NCI-H526 (cell line): ENCODE results near the gene PARVG.

Source experiments
- DNase-seq, 2 experiments: peaks; one replicate each; lab custom pipeline; 2025; lab: John Stamatoyannopoulos, UW

Gene PARVG

DNA sequence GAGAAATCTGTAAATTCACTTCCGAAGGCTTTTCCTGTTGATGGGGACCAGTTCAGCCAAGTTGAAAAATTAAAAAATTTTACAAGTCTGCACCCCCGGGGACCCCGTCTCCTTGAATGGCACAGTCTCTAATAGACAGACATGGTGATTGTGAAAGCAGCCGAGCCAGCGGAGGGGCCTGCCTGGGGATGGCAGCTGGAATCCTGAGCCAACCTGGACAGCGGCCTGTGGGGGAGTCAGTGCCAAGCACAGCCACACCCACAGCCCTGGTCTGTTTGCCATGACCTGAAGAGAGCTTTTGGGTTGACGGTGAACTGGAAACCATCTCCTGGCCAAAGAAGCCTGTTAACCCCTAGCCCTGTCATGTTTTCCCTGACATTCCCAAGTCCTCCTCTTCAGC lies 64.7 kb downstream of the PARVG start:
- DNase-seq: no peak

DNA sequence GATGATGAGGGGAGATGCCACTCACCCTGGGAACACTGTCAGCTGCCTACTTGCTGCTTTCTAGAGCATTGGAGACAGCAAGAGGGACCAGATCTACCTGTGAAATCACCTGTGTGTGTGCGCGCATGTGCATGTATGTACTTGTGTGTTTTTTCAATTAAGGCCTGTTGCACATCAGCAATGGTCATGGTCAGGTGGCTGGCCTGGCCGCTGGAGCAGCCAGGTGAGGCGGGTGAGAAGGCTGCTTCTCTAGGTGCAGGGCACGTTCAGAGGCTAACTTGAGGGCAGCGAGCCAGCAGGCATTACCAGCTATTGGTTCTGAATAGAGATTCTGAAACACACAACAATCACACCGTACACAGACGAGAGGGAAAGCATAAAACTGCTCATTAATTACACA lies 65.1 kb downstream of the PARVG start:
- DNase-seq: no peak

DNA sequence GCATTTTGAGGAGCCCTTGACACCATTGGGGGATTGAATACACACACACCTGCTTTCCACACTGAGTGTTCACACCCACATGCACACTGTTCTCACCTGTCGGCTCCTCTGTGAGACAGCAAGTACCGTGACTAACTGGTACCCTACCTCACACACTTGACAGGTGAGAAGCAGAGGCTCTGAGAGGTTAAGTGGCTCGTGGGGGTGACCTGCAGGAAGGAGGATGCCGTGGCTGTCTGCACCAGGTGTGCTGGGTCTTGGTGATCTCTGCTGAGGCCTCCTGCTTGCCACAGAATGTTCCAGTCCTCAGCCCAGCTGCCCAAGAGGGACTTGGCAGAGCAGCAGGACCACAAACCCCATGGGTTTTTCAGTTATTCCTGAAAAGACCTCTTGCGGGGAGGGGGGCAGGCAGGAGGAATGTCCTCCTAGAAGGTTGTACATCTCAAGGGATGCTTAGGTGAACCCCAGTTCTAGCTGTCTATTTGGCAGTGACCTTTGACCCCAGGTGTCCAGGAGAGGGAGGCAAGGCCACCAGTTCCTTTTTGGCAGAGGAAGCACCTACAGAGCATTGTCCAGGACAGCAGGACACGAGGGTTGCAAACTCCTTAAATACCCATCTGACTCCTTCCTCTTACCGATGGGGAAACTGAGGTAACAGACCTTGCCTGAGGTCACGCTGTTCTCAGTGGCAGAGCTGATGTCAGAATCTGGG lies 66.0 kb downstream of the PARVG start:
- DNase-seq: no peak

DNA sequence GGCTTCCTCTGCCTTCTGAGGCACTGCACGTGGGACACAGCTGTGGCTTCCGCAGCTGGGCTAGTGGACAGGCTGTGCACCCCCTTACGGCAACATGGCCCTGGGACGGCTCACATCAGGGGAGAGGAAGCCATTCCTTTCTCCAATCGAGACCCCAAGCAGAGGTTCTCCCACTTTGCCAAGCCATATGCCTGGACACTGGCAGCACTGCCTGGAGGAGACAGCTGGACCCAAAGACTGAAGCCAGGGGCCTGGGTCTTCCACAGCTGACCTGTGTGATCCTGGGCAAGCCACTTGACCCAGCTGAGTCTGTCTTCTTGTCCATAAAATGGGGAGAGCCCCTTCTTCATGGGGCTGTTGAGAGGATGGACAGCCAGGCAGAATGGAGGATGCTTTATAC lies 66.6 kb downstream of the PARVG start:
- no peak for DNase-seq

DNA sequence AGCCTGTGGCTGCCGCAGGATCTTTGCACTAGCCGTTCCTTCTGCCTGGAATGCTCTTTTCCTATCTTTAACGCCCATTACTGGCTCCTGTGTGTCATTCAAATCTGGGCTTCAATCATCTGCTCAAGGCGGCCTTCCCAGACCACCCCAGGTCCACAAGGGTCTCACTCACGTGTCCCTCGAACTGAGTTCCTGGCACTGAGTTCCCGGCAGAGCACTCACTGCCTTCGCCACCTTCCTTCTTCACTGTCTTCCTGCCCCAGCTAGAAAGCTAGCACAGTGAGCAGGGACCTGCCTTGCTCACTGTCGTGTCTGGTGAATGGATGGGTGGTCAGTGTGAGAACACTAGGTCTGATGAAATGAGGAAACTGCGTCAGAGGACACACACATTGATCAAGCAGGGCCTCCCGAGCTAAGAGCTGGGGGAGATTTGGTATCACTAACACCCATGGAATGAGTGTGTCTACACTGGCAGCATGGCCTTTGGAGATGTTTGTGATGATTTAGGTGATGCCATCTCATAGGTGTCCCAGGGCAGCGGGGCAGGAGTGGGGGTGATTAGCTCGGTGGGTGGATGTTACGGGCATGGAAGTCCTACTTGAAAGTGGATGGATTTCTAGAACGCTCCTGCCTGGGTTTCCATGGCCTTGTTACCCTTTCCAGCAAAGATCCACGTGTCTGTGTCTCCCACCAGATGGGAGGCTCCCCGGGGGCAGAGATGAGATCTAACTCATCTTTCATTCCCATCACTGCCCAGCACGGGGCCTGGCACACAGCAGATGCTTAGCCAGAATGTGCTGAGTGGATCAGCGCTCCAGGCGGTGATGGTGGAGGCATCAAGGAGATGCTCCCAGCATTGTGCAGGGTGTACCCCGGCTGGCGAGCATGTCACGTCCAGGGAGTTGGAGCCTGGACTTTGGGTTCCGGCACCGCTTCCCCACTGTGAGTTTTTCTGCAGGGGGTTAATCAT lies 67.5 kb downstream of the PARVG start:
- DNase-seq: no peak

DNA sequence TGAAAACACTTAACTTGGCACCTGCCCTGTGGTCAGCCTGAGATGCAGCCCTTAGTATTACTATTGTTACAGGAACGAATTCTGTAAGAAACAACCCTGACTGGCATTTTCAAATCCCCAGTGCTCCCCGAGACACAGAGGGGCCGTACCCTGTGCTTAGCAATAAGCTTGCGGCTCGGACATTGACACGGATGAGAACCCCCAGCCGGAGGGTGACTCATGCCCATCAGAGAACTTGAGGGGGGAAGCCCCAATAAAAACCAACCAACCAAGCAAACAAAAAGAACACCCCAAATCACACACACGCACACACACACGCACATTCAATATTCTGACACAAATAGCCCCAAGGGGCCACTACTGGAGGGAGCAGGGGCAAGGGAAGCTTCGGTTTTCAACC lies 68.2 kb downstream of the PARVG start:
- no peak for DNase-seq

DNA sequence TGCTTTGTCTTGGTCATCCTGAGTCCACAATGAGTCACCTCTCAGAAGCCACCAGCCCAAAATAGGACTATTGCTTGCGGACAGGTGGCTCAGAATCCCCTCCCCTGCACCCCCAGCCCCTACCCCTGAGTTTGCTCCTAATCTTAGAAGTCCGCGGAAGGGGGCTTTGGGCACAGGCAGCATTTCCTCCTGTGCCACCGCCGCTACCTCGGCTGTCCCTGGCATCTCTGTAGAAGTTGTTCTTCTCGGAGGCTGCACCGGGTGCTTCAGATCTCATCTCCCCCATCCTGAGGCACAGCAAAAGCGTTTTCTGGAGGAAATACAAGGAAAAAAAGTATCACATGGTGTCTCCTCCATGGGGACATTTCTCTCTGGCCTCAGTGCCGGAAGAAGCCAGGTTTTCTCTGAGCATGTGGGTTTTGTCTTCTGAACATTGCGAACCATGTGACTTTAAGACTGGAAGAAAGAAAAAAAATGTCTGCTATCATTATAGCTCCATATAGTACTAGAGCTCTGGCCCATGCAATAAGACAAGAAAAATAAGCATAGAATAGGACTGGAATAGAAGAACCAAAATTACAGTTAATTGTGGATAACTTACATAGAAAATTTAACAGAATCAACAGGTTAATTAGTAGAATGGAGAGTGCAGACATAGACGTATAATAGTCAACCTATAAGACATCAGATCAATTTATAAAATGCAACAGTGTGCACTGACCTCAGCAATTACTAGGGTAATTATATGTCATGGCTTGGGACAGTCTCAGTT lies 68.8 kb downstream of the PARVG start:
- no peak for DNase-seq

DNA sequence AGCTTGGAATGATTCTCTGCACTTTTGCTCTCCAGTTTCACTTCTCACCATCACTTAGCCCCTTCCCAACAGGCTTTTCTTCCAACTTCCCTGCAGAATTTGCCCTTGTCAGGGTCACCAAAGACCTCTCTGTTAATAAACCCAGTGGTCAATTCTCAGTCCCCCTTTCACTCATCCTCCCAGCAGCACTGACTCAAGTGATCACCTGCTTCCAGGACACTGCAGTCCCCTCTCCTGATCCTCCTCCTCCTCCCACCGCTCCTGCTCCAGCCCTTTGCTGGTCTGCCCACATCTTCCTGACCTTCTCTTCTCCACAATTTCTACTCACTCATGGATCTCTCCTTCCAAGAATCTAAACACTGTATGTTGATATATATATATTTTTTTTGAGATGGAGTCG lies 74.1 kb downstream of the PARVG start:
- DNase-seq: no peak

DNA sequence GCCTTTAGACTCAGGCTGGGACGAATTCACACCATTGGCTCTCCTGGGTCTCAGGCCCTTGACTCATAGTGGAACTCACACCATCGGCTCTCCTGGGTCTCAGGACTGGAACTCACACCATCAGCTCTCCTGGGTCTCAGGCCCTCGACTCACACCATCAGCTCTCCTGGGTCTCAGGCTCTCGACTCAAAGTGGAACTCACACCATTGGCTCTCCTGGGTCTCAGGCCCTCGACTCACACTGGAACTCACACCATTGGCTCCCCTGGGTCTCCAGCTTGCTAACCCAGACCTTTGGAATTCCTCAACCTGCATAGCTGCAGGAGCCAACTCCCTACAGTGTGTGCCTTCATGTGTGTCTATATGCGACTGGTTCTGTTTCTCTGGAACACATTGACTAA lies 75.4 kb downstream of the PARVG start:
- no peak for DNase-seq

DNA sequence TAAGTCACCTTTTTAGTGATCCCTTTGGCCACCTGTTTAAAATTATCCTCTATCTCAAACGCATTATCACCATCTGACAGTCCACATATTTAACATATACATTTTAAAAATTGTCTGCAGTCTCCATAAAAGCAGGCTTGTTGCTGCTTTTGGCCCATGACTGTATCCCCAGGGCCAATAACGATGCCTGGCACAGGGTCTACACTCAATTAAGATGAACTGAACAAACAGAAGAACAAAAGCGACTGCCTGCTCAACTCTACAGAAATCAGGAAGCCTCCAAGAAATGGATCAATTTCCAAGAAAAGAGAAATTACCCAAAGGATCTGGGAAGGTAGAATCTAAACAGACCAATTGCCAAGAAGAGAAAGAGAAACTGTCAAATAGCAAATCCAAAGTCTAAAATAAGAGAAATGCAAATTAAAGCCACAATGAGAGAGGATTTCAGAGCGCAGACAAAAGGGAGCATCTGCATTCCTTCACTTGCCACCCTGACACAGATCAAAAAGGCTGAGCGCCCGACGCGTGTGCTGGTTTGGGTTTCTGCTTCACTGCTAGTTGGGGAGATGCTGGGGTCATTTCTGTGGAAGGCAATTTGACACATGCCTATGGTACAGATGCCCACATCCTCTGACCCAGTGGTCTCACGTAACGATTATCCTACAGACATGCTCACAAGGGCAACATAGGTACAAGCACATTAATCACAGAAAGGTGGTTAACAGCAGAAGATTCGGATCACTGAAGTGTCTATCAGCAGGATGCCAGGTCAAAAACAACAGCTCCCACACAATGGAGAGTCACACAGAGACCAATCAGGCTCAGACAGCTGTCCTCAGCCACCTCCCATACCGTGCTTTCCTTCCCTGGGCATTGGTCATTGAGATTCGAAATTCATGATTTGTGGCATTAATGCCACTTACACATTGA lies 76.1 kb downstream of the PARVG start:
- DNase-seq: no peak
